Stomach smooth muscle (tissue), 2 donors: Measurements from ENCODE around the gene PTH1R.

ENCODE experiments used
- H3K27ac ChIP-seq: one replicate; pipeline ENCODE4 v1.7.0; 2013; ENCODE audit warnings: mild to moderate bottlenecking, low read length, inconsistent platforms
- H3K27me3 ChIP-seq, 2 donors: one replicate each; pipeline ENCODE4 v1.7.0; 2013; ENCODE audit warnings: low read length in 2 of 2; ENCODE audit not compliant: insufficient read depth in 2 of 2, control insufficient read depth in 1 of 2
- H3K36me3 ChIP-seq, 2 donors: one replicate each; pipeline ENCODE4 v1.7.0; 2013; ENCODE audit warnings: low read length in 2 of 2; ENCODE audit not compliant: control insufficient read depth in 2 of 2, insufficient read depth in 2 of 2
- H3K4me1 ChIP-seq: one replicate; pipeline ENCODE4 v1.7.0; 2013; ENCODE audit warnings: low read length; ENCODE audit not compliant: control insufficient read depth, insufficient read depth
- H3K4me3 ChIP-seq, 2 donors: one replicate each; pipeline ENCODE4 v1.7.0; 2013; ENCODE audit warnings: low read length in 2 of 2
- H3K9ac ChIP-seq, 2 donors: one replicate each; pipeline ENCODE4 v1.7.0; 2013; ENCODE audit warnings: low read length in 2 of 2, mild to moderate bottlenecking in 1 of 2
- H3K9me3 ChIP-seq, 2 donors: one replicate each; pipeline ENCODE4 v1.7.0; 2013; ENCODE audit warnings: low read length in 2 of 2; ENCODE audit not compliant: control insufficient read depth in 2 of 2
- donor health status: healthy.
- donor health status: Pancreatic carcinoma.

The PTH1R gene

GRCh38 chr3:46843508-46843907, 34.0 kb upstream of the PTH1R start:
- H3K36me3 ChIP-seq: no peaks in the 10 kb centered on the region
- H3K27ac ChIP-seq: no peak overlapping the region
- H3K4me3 ChIP-seq: no peak overlapping the region
- H3K9ac ChIP-seq: no peak overlapping the region
- H3K27me3 ChIP-seq: no peaks in the 10 kb centered on the region
- H3K9me3 ChIP-seq: peaks cover 0 to 4% of the 10 kb centered on the region in 2 donors
- H3K4me1 ChIP-seq: peaks cover 19% of the 10 kb centered on the region

- no peaks in the 10 kb centered on the region for H3K36me3 ChIP-seq
- H3K4me1 ChIP-seq: peaks cover 19% of the 10 kb centered on the region
- H3K4me3 ChIP-seq: no peak overlapping the region
- H3K9ac ChIP-seq: no peak overlapping the region
- no peaks in the 10 kb centered on the region for H3K27me3 ChIP-seq
- H3K27ac ChIP-seq: no peak overlapping the region
- H3K9me3 ChIP-seq: peaks cover 0 to 4% of the 10 kb centered on the region in 2 donors
Observed at GRCh38 chr3:46844397-46844796, 33.1 kb upstream of the PTH1R start.

- Histone ChIP-seq H3K4me3 (peak overlapping the region; percentile 77 to 80), H3K27ac (peak overlapping the region; percentile 75), H3K9ac (peak overlapping the region; percentile 81 to 82)
Observed at GRCh38 chr3:46844881-46845312, 32.6 kb upstream of the PTH1R start.

GRCh38 chr3:46845397-46845859, 32.1 kb upstream of the PTH1R start:
- Histone ChIP-seq H3K36me3 (no peaks in the 10 kb centered on the region), H3K9ac (peak overlapping the region; percentile 81 to 82), H3K27me3 (no peaks in the 10 kb centered on the region), H3K4me1 (peaks cover 19% of the 10 kb centered on the region), H3K27ac (peak overlapping the region; percentile 75), H3K4me3 (peak overlapping the region; percentile 77 to 80), H3K9me3 (peaks cover 0 to 4% of the 10 kb centered on the region in 2 donors)

More at GRCh38 chr3:46844881-46845312, 32.6 kb upstream of the PTH1R start:
- Histone ChIP-seq H3K36me3 (no peaks in the 10 kb centered on the region), H3K4me1 (peaks cover 19% of the 10 kb centered on the region), H3K27me3 (no peaks in the 10 kb centered on the region), H3K9me3 (peaks cover 0 to 4% of the 10 kb centered on the region in 2 donors)

- H3K36me3 ChIP-seq: no peaks in the 10 kb centered on the region
- H3K4me3 ChIP-seq: peak overlapping the region; percentile 77 to 80
- H3K27ac ChIP-seq: peak overlapping the region; percentile 75
- peak overlapping the region; percentile 81 to 82 for H3K9ac ChIP-seq
- peaks cover 0 to 3% of the 10 kb centered on the region in 2 donors for H3K9me3 ChIP-seq
- peaks cover 19% of the 10 kb centered on the region for H3K4me1 ChIP-seq
- no peaks in the 10 kb centered on the region for H3K27me3 ChIP-seq
Observed at GRCh38 chr3:46845860-46846623, 31.5 kb upstream of the PTH1R start.

- H3K4me3 ChIP-seq: peak overlapping the region; percentile 77 to 80
- H3K9me3 ChIP-seq: no peaks in the 10 kb centered on the region
- H3K4me1 ChIP-seq: peaks cover 19% of the 10 kb centered on the region
- H3K9ac ChIP-seq: peak overlapping the region; percentile 80 to 82
- H3K27ac ChIP-seq: peak overlapping the region; percentile 75
- no peaks in the 10 kb centered on the region for H3K36me3 ChIP-seq
- H3K27me3 ChIP-seq: no peaks in the 10 kb centered on the region
Observed at GRCh38 chr3:46846624-46847542, 30.6 kb upstream of the PTH1R start.

- H3K27me3 ChIP-seq: no peaks in the 10 kb centered on the region
- no peaks in the 10 kb centered on the region for H3K36me3 ChIP-seq
- H3K9ac ChIP-seq: no peak overlapping the region
- no peak overlapping the region for H3K4me3 ChIP-seq
- peaks cover 19% of the 10 kb centered on the region for H3K4me1 ChIP-seq
- H3K9me3 ChIP-seq: no peaks in the 10 kb centered on the region
- H3K27ac ChIP-seq: no peak overlapping the region
Observed at GRCh38 chr3:46847744-46848143, 29.8 kb upstream of the PTH1R start.

GRCh38 chr3:46848271-46849044, 29.1 kb upstream of the PTH1R start:
- Histone ChIP-seq H3K4me3 (no peak overlapping the region), H3K9ac (no peak overlapping the region), H3K4me1 (peaks cover 19% of the 10 kb centered on the region), H3K27me3 (no peaks in the 10 kb centered on the region), H3K9me3 (no peaks in the 10 kb centered on the region), H3K36me3 (no peaks in the 10 kb centered on the region), H3K27ac (no peak overlapping the region)

GRCh38 chr3:46849045-46849631, 28.4 kb upstream of the PTH1R start:
- Histone ChIP-seq H3K27ac (no peak overlapping the region), H3K4me1 (peaks cover 19% of the 10 kb centered on the region), H3K9ac (no peak overlapping the region), H3K4me3 (no peak overlapping the region), H3K27me3 (no peaks in the 10 kb centered on the region), H3K9me3 (no peaks in the 10 kb centered on the region), H3K36me3 (no peaks in the 10 kb centered on the region)
